Left ventricle myocardium inferior (tissue), 1 donor: ENCODE measurements around the gene CACNA1F. TPM values are rescaled to one million over a fixed set of nuclear protein-coding genes. Genes with fewer than 3 reads are reported as not detected.

Experiments used
- DNase-seq: peaks from one replicate; pipeline ENCODE4 v3.0.0-alpha.2; 2020
- H3K27ac ChIP-seq: fragments of 200-600 bp; replicated peaks from 2 replicates; pipeline ENCODE4 v1.8.0; 2021
- H3K27me3 ChIP-seq: fragments of 200-600 bp; 2 replicates; pipeline ENCODE4 v1.8.0; 2021; ENCODE audit warnings: low read depth
- H3K36me3 ChIP-seq: fragments of 200-600 bp; 2 replicates; pipeline ENCODE4 v1.8.0; 2021
- H3K4me1 ChIP-seq: fragments of 200-600 bp; 2 replicates; pipeline ENCODE4 v1.8.0; 2021
- H3K4me3 ChIP-seq: fragments of 200-600 bp; 2 replicates; pipeline ENCODE4 v1.8.0; 2021; ENCODE audit warnings: mild to moderate bottlenecking, moderate library complexity
- H3K9me3 ChIP-seq: fragments of 200-600 bp; replicated peaks from 2 replicates; pipeline ENCODE4 v1.8.0; 2021
- intact Hi-C: fragments of 100-400 bp; cut with micrococcal nuclease; formaldehyde crosslinking; loops from one replicate; pipeline ENCODE4 v1.11.0; 2022
- total RNA-seq: library from RNA; stranded (reverse); fragmentation: NEBNext Ultra II Directional; extraction: Animal tissue kit (Norgen Biotek cat#: 25700); gene quantifications from one replicate; pipeline ENCODE4 v1.2.1, GENCODE V29; 2021
- TF ChIP-seq, protein P1 (sequence below): fragments of 200-600 bp; IDR thresholded peaks from 2 replicates; pipeline ENCODE4 v1.8.0; 2021; ENCODE audit warnings: antibody characterized with exemption, mild to moderate bottlenecking, borderline replicate concordance
- donor health status: DM: no; HTN: yes; CAD: no; lungs with severe emphysema.

CACNA1F gene
- total RNA-seq, 1 donor from 2014 or later, result 0.08 TPM

DNA sequence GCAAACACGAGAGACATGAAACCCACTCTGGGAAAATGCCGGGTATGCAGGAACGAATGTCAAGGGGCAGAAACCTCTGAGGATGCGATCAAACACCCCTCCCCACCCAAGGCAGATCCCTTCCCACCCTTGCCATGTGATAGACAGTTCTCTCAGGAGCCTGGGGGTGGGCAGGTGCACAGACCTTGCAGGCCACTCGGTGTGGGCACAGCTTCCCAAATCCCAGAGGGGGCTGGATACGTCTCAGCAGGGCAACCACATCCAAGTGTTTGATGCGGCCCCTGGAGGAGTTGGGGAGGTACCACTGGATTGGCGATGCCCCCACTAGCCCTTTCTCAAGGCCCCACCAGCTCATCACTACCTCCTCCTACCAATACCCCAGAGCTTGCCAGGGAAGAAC lies 22.7 kb downstream of the CACNA1F start:
- H3K9me3 ChIP-seq, result no peaks in the 10 kb centered on the region
- H3K4me3 ChIP-seq, result no peak overlapping the region
- no peak for DNase-seq
- H3K4me1 ChIP-seq, result no peaks in the 10 kb centered on the region
- H3K36me3 ChIP-seq, result no peaks in the 10 kb centered on the region
- TF ChIP-seq, protein P1, sequence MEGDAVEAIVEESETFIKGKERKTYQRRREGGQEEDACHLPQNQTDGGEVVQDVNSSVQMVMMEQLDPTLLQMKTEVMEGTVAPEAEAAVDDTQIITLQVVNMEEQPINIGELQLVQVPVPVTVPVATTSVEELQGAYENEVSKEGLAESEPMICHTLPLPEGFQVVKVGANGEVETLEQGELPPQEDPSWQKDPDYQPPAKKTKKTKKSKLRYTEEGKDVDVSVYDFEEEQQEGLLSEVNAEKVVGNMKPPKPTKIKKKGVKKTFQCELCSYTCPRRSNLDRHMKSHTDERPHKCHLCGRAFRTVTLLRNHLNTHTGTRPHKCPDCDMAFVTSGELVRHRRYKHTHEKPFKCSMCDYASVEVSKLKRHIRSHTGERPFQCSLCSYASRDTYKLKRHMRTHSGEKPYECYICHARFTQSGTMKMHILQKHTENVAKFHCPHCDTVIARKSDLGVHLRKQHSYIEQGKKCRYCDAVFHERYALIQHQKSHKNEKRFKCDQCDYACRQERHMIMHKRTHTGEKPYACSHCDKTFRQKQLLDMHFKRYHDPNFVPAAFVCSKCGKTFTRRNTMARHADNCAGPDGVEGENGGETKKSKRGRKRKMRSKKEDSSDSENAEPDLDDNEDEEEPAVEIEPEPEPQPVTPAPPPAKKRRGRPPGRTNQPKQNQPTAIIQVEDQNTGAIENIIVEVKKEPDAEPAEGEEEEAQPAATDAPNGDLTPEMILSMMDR, result no peak
- no peaks in the 10 kb centered on the region for H3K27me3 ChIP-seq
- intact Hi-C loops, result no loop called here
- H3K27ac ChIP-seq, result no peak overlapping the region

DNA sequence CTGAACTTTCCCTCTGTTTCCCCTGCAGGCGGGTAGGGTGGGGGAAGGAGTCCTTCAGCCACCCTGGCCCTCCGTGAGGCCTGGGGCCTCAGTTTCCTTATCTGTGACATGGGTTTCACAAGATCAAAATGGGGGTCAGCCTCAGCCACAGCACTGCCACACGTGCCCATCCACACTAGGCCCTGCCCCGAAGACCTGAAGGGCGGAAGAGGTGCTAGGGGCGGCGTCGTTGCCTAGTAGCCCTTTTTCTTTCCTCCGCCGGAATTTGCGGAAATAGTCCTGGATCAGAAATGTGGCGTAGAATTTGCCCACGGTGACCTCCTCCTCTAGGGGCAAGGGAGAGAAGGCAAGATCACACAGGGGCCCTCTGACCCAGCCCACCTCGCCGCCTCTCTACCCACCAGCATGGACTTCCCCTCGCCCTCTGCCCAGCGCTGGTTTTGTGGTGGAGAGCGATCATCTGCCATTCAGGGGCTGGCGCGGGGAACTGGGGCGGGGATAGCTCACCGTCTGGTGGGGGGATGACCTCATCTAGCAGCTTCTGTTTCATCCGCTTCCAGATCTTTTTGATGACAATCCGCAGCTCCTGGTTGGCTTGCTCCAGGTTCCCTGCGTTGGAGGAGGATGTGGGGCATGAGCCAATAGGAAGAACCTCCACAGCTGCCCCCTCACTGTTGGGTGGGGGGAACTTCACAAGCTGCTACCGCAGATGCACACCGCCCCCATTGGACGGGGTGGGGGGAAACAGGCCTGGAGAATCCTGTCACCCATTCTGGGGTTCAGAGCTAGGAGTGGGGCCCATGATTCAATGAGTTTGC lies 23.5 kb downstream of the CACNA1F start:
- intact Hi-C loops, result no loop called here
- TF ChIP-seq, protein P1, result no peak

DNA sequence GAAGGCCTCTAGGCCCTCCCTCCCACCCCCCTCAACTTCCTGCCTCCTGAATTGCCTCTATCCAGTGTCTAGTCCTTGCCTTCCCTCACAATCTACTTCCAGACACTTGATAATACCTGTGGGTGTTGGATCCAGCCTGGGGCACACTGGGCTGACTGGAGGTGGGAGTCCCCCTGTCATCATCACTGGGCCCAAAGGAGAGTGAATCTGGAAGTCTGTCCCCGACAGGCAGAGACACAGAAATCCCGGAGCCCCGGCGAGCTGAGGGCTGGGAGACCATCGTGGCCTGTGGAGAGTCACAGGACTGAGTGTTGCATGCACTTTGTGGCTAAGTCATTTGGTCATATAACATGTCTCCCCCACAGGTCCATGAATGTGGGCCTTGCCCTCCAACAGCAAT lies 24.7 kb downstream of the CACNA1F start:
- no peaks in the 10 kb centered on the region for H3K36me3 ChIP-seq
- no peak for DNase-seq
- intact Hi-C loops, result no loop called here
- TF ChIP-seq, protein P1, result no peak
- H3K27ac ChIP-seq, result no peak overlapping the region
- no peaks in the 10 kb centered on the region for H3K9me3 ChIP-seq
- no peaks in the 10 kb centered on the region for H3K4me1 ChIP-seq
- H3K4me3 ChIP-seq, result no peak overlapping the region
- H3K27me3 ChIP-seq, result no peaks in the 10 kb centered on the region

More for the DNA sequence above, 23.5 kb downstream of the CACNA1F start:
- Histone ChIP-seq H3K27me3 (no peaks in the 10 kb centered on the region), H3K4me3 (peak overlapping the region; percentile 25), H3K9me3 (no peaks in the 10 kb centered on the region), H3K27ac (no peak overlapping the region), H3K36me3 (no peaks in the 10 kb centered on the region), H3K4me1 (no peaks in the 10 kb centered on the region)
- DNase-seq, result no peak

DNA sequence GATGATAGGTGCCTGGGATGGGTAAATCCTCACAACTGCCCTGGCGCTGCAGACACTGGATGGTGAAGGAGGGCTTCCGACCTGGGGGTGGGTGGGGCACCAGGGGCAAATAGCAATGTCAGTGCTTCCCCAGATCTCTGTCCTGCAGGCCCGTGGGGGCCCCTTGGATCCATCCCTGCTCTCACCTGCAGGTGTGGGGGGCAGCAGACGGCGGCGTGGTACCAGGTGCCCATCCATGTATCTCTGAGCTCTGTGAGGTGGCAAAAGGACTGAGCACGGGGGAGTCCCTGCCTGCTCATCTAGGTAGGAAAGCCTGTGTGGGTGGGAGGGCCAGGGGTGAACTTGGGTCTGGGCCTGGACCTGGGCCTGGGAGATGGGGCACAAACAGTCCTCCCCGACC lies 26.6 kb downstream of the CACNA1F start:
- TF ChIP-seq, protein P1, result no peak
- no peaks in the 10 kb centered on the region for H3K36me3 ChIP-seq
- H3K4me3 ChIP-seq, result no peak overlapping the region
- H3K27me3 ChIP-seq, result no peaks in the 10 kb centered on the region
- no peak overlapping the region for H3K27ac ChIP-seq
- intact Hi-C loops, result no loop called here
- no peak for DNase-seq
- no peaks in the 10 kb centered on the region for H3K4me1 ChIP-seq
- H3K9me3 ChIP-seq, result no peaks in the 10 kb centered on the region

DNA sequence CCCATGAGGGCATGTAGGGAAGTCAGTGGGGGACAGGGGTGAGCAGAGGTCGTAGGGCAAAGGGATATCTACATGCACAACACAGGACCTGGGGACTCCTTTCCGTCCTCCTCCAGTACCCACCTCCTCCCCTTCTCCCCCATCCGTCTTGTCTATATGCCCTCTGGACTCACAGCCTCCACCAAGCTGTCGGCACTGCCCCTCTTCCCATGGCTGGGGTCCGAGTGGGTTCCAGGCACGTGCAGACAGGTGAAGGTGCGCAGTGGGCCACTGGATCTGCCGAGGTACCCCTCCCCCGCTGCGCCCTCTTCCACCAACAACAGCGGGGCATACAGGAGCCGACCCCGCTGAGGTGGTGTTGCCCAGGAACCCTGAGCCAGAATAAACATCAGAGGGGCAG lies 27.7 kb downstream of the CACNA1F start:
- DNase-seq, result no peak
- TF ChIP-seq, protein P1, result no peak
- Histone ChIP-seq H3K4me3 (no peak overlapping the region), H3K4me1 (peaks cover 3% of the 10 kb centered on the region), H3K27ac (no peak overlapping the region), H3K9me3 (no peaks in the 10 kb centered on the region), H3K36me3 (no peaks in the 10 kb centered on the region), H3K27me3 (no peaks in the 10 kb centered on the region)
- intact Hi-C loops, result no loop called here
